ENCODE results near the gene HMBS.
"Not testable (repeated sequence)": the region's sequence is repeated elsewhere in the genome, so short reads cannot be mapped to it uniquely, and the experiment has no call there.

The HMBS gene

GRCh38 chr11:119103161-119103664, 18.5 kb downstream of the HMBS start:
- DNase-seq = not testable (repeated sequence)

GRCh38 chr11:119103793-119104192, 19.1 kb downstream of the HMBS start:
- no peak for DNase-seq

GRCh38 chr11:119106564-119107537, 22.2 kb downstream of the HMBS start, which contains the start of gene C2CD2L:
Gene C2CD2L (plus strand): TSS chr11:119107344. CDS start chr11:119107742, 398 bp downstream.
- peak; percentile 94 for DNase-seq

- DNase-seq = no peak
Measured at GRCh38 chr11:119107538-119108145, 23.0 kb downstream of the HMBS start.

GRCh38 chr11:119108146-119108856, 23.6 kb downstream of the HMBS start:
- peak; percentile 64 for DNase-seq

GRCh38 chr11:119108857-119109221, 24.2 kb downstream of the HMBS start:
- no peak for DNase-seq

GRCh38 chr11:119109843-119110242, 25.2 kb downstream of the HMBS start:
- DNase-seq = no peak

GRCh38 chr11:119110439-119110838, 25.8 kb downstream of the HMBS start:
- DNase-seq = no peak

GRCh38 chr11:119111361-119111925, 26.8 kb downstream of the HMBS start:
- no peak for DNase-seq

- DNase-seq = no peak
Measured at GRCh38 chr11:119112314-119113020, 27.8 kb downstream of the HMBS start.

GRCh38 chr11:119113716-119114115, 29.0 kb downstream of the HMBS start:
- DNase-seq = no peak

- no peak for DNase-seq
Measured at GRCh38 chr11:119114351-119114750, 29.7 kb downstream of the HMBS start.

GRCh38 chr11:119115484-119116234, 31.0 kb downstream of the HMBS start:
- DNase-seq = no peak

GRCh38 chr11:119116235-119116594, 31.5 kb downstream of the HMBS start:
- no peak for DNase-seq

GRCh38 chr11:119116601-119117000, 31.9 kb downstream of the HMBS start:
- no peak for DNase-seq

GRCh38 chr11:119117004-119117706, 32.5 kb downstream of the HMBS start:
- DNase-seq = no peak

- DNase-seq = no peak
Measured at GRCh38 chr11:119118227-119118626, 33.5 kb downstream of the HMBS start.

- DNase-seq = no peak
Measured at GRCh38 chr11:119118946-119119345, 34.3 kb downstream of the HMBS start.

- DNase-seq = peak; percentile 34
Measured at GRCh38 chr11:119120639-119121007, 35.9 kb downstream of the HMBS start.

GRCh38 chr11:119121008-119121810, 36.5 kb downstream of the HMBS start, which contains the start of gene HINFP:
Gene HINFP (plus strand): TSS chr11:119121580. CDS start chr11:119126945, 5,365 bp downstream.
- peak; percentile 99 for DNase-seq
